ENCODE measurements around the gene DCAF6. TPM values are rescaled to one million over a fixed set of nuclear protein-coding genes. Genes with fewer than 3 reads are reported as not detected.

The DCAF6 gene
- total RNA-seq, 1 donor from 2014 or later: 80.5 TPM

- no peak for DNase-seq (ENCODE audit: extremely low spot score in 2 of 2)
- TF ChIP-seq, protein P1, sequence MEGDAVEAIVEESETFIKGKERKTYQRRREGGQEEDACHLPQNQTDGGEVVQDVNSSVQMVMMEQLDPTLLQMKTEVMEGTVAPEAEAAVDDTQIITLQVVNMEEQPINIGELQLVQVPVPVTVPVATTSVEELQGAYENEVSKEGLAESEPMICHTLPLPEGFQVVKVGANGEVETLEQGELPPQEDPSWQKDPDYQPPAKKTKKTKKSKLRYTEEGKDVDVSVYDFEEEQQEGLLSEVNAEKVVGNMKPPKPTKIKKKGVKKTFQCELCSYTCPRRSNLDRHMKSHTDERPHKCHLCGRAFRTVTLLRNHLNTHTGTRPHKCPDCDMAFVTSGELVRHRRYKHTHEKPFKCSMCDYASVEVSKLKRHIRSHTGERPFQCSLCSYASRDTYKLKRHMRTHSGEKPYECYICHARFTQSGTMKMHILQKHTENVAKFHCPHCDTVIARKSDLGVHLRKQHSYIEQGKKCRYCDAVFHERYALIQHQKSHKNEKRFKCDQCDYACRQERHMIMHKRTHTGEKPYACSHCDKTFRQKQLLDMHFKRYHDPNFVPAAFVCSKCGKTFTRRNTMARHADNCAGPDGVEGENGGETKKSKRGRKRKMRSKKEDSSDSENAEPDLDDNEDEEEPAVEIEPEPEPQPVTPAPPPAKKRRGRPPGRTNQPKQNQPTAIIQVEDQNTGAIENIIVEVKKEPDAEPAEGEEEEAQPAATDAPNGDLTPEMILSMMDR (IDR thresholded peaks at IDR 0.05): no peak
- intact Hi-C loops (cut with DNase I): no loop called here
- no peaks in the 10 kb centered on the region for H3K9me3 ChIP-seq
- no peaks in the 10 kb centered on the region for H3K27me3 ChIP-seq
- no peak overlapping the region for H3K27ac ChIP-seq
- H3K36me3 ChIP-seq: peaks cover 0 to 12% of the 10 kb centered on the region in 2 donors
- no peaks in the 10 kb centered on the region for H3K4me1 ChIP-seq
- H3K4me3 ChIP-seq: no peak overlapping the region
Observed at GRCh38 chr1:168005529-168005928, 69.0 kb downstream of the DCAF6 start.

- no peak for DNase-seq (ENCODE audit: extremely low spot score in 2 of 2)
- Histone ChIP-seq H3K36me3 (peaks cover 0 to 8% of the 10 kb centered on the region in 2 donors), H3K27me3 (no peaks in the 10 kb centered on the region), H3K4me1 (no peaks in the 10 kb centered on the region), H3K9me3 (no peaks in the 10 kb centered on the region), H3K27ac (no peak overlapping the region), H3K4me3 (no peak overlapping the region)
- intact Hi-C loops (cut with DNase I): no loop called here
- TF ChIP-seq POLR2AphosphoS5 (IDR thresholded peaks at IDR 0.05; ENCODE audit: insufficient read depth in 1 of 2, low read depth in 1 of 2): no peak
- TF ChIP-seq, protein P1 (IDR thresholded peaks at IDR 0.05): no peak
- no peak for TF ChIP-seq POLR2A (IDR thresholded peaks at IDR 0.05)
Observed at GRCh38 chr1:168007691-168008090, 71.2 kb downstream of the DCAF6 start.

DNA sequence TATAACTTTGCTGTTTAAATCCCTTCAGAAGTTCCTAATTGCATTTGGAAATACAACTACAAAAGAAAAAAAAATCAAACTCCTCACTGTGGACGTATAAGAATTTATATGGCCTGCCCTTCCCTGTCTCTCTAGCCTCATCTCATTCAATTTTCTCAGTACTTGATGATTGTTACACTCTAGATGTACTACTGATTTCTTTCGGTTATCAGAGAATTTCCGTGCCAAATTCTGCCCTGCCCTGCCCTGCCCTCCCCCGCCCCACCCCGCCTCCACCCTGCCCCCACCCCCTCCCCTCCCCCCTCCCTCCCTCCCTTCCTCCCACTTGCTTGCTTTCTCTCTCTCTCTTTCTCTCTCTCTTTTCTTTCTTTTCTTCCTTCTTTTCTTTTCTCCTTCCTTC is 72.1 kb downstream of the DCAF6 start:
- DNase-seq (ENCODE audit: extremely low spot score in 2 of 2): no peak
- no peaks in the 10 kb centered on the region for H3K9me3 ChIP-seq
- no peaks in the 10 kb centered on the region for H3K4me1 ChIP-seq
- TF ChIP-seq, protein P1 (IDR thresholded peaks at IDR 0.05): no peak
- TF ChIP-seq POLR2A (IDR thresholded peaks at IDR 0.05) (no peak), POLR2AphosphoS5 (IDR thresholded peaks at IDR 0.05; ENCODE audit: insufficient read depth in 1 of 2, low read depth in 1 of 2) (no peak)
- no peak overlapping the region for H3K4me3 ChIP-seq
- intact Hi-C loops (cut with DNase I): no loop called here
- no peak overlapping the region for H3K27ac ChIP-seq
- H3K27me3 ChIP-seq: no peaks in the 10 kb centered on the region
- H3K36me3 ChIP-seq: peaks cover 0 to 8% of the 10 kb centered on the region in 2 donors

DNA sequence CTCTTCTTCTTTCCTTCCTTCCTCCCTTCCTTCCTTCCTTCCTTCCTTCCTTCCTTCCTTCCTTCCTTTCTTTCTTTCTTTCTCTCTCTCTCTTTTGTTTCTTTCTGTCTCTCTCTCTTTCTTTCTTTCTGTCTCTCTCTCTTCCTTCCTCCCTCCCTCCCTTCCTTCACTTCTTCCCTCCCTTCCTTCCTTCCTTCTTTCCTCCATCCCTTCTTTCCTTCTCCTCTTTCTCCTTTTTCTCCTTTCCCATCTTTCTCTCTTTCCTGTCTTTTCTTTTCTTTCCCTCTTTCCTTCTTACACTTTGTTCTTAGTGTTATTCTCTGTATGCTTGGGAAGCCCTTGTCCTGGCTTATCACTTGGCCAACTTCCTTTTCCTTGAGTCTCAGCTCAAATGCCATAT is 72.8 kb downstream of the DCAF6 start:
- intact Hi-C loops (cut with DNase I): no loop called here
- no peaks in the 10 kb centered on the region for H3K27me3 ChIP-seq
- H3K4me3 ChIP-seq: no peak overlapping the region
- no peaks in the 10 kb centered on the region for H3K9me3 ChIP-seq
- no peak for DNase-seq (ENCODE audit: extremely low spot score in 2 of 2)
- no peak overlapping the region for H3K27ac ChIP-seq
- peaks cover 0 to 8% of the 10 kb centered on the region in 2 donors for H3K36me3 ChIP-seq
- no peaks in the 10 kb centered on the region for H3K4me1 ChIP-seq
- TF ChIP-seq, protein P1 (IDR thresholded peaks at IDR 0.05): no peak
- TF ChIP-seq POLR2A (IDR thresholded peaks at IDR 0.05): no peak
- TF ChIP-seq POLR2AphosphoS5 (IDR thresholded peaks at IDR 0.05; ENCODE audit: insufficient read depth in 1 of 2, low read depth in 1 of 2): no peak

- TF ChIP-seq POLR2A (IDR thresholded peaks at IDR 0.05) (no peak), POLR2AphosphoS5 (IDR thresholded peaks at IDR 0.05; ENCODE audit: insufficient read depth in 1 of 2, low read depth in 1 of 2) (no peak)
- TF ChIP-seq, protein P1 (IDR thresholded peaks at IDR 0.05): no peak
- no peaks in the 10 kb centered on the region for H3K27me3 ChIP-seq
- peaks cover 0 to 24% of the 10 kb centered on the region in 2 donors for H3K36me3 ChIP-seq
- no peaks in the 10 kb centered on the region for H3K9me3 ChIP-seq
- intact Hi-C loops (cut with DNase I): no loop called here
- no peak overlapping the region for H3K27ac ChIP-seq
- H3K4me3 ChIP-seq: no peak overlapping the region
- no peaks in the 10 kb centered on the region for H3K4me1 ChIP-seq
- DNase-seq (ENCODE audit: extremely low spot score in 2 of 2): no peak
Observed at GRCh38 chr1:168019407-168019806, 82.9 kb downstream of the DCAF6 start.

Data from vagina (tissue), 2 donors.